GM12872 (cell line): ENCODE data around the gene ZCWPW2.

Experiments used
- CTCF ChIP-seq: IDR thresholded peaks from 3 replicates; pipeline ENCODE4 v1.5.1; 2011; ENCODE audit warnings: low read depth, mild to moderate bottlenecking, low read length, moderate library complexity; ENCODE audit not compliant: insufficient read depth

Gene ZCWPW2

DNA sequence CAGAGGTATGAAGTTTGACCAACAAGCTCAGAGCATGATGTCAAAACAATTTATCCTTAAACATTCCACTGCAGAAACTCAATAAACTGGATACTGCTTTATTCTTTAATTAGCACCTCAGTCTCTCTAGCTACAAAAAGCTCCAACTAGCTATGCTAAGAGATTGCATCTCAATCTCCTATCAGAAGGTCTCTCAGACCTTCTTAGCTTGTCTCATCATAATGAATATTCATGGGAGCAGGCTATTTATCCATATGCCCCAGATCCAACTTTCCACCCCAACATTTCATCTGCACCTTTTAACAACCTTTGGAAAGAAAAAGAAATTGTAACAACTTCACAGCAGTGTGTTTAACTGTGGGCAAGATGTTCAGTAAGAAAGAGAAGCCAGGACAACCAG is 11.3 kb upstream of the ZCWPW2 start:
- no peak for TF ChIP-seq CTCF

- no peak for TF ChIP-seq CTCF
Measured at GRCh38 chr3:28343144-28343543, 5.4 kb upstream of the ZCWPW2 start.

- no peak for TF ChIP-seq CTCF
Measured at GRCh38 chr3:28345690-28346089, 2.8 kb upstream of the ZCWPW2 start.

- TF ChIP-seq CTCF = no peak
Measured at GRCh38 chr3:28347374-28348264, 902 bp upstream of the ZCWPW2 start.

DNA sequence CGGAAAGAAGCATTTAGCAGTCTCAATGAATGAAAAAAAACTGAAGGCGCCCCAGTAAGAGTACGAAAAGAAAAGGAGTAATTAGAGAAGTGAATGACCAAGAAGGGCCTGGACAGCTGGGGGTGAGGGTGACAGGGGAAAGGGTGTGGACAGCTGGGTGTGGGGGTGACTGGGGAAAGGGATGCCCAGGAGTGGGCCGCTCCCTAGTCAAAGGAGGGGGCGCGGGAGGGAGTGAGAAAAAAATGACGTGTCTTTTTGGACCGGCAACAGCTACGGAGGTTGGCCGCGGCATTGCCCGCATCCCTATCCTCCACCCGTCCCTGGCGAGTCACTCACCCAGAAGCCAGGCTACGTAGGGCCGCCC is 274 bp upstream of the ZCWPW2 start:
- TF ChIP-seq CTCF = no peak

DNA sequence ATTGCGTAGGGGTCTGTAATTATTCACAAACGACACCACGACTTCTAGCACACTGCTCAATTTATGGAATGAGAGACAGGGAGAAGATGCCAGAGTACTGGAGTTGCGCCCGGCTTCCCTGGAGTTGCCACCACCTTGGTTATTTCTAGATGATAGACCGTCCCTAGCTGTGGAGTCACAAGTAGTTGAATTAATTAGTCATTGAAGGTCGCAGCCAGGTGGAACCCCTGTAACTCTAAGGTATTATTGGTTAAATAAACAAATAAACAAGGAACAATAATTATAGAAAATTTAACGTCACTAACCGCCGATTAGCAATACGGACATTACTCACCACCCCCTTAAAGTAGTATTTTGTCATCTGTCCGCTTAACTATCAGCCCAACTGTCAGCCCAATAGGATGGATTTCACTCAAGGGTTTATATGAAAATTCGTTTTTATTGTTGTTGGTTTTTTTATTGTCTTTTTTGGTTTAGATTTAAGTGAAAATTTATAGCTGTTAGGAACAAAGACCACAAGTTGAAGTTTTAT is 1.0 kb downstream of the ZCWPW2 start:
- no peak for TF ChIP-seq CTCF

DNA sequence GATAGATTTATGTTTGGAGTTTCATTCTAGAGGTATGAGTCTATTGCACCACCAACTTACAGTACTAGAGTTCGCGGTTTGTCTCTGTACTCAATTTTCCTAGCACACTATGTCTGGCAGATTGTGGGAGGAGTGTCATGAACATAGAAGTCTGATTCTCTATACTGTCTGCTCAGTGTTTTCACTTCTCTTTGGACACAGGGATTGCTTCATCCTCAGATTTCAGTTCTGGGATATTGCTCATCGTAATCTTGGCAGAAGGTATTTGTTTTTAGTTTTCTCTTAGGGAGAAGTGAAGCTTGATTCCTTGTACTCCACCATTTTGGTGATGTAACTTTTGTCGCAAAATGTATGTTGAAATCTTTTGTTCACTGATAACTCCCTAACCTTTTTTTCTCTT is 27.9 kb downstream of the ZCWPW2 start:
- TF ChIP-seq CTCF = no peak
